IPS-20b (cell line): ENCODE measurements around the gene CIRBP.

Source experiments
- H3K27ac ChIP-seq: one replicate; pipeline ENCODE4 v1.5.1; 2013; ENCODE audit warnings: low read length
- H3K27me3 ChIP-seq: 2 replicates; pipeline ENCODE4 v1.6.1; 2013; ENCODE audit warnings: mild to moderate bottlenecking, low read length, inconsistent platforms; ENCODE audit not compliant: insufficient read depth
- H3K36me3 ChIP-seq: 2 replicates; pipeline ENCODE4 v1.6.1; 2013; ENCODE audit warnings: low read depth, mild to moderate bottlenecking, inconsistent platforms, low read length, moderate library complexity; ENCODE audit not compliant: insufficient read depth
- H3K4me1 ChIP-seq: 2 replicates; pipeline ENCODE4 v1.6.1; 2013; ENCODE audit warnings: mild to moderate bottlenecking, control low read depth, inconsistent platforms, low read length, moderate library complexity; ENCODE audit not compliant: insufficient read depth
- H3K4me3 ChIP-seq: 2 replicates; pipeline ENCODE4 v1.5.1; 2013; ENCODE audit warnings: mild to moderate bottlenecking, low read length, inconsistent platforms
- H3K9ac ChIP-seq: 2 replicates; pipeline ENCODE4 v1.6.1; 2013; ENCODE audit warnings: low read depth, mild to moderate bottlenecking, inconsistent platforms, low read length, moderate library complexity
- H3K9me3 ChIP-seq: 2 replicates; pipeline ENCODE4 v1.6.1; 2013; ENCODE audit warnings: mild to moderate bottlenecking, low read depth, low read length, inconsistent platforms; ENCODE audit not compliant: insufficient read depth

Gene CIRBP

GRCh38 chr19:1255186-1256161, 13.7 kb upstream of the CIRBP start:
- no peak overlapping the region for H3K9ac ChIP-seq
- H3K27me3 ChIP-seq = no peaks in the 10 kb centered on the region
- H3K4me3 ChIP-seq = no peak overlapping the region
- H3K9me3 ChIP-seq = no peaks in the 10 kb centered on the region
- no peak overlapping the region for H3K27ac ChIP-seq
- peaks cover 67% of the 10 kb centered on the region for H3K36me3 ChIP-seq
- H3K4me1 ChIP-seq = peaks cover 9% of the 10 kb centered on the region; the same call in 1 of the 2 replicates

GRCh38 chr19:1256646-1257474, 12.3 kb upstream of the CIRBP start:
- H3K9me3 ChIP-seq = no peaks in the 10 kb centered on the region
- no peaks in the 10 kb centered on the region for H3K27me3 ChIP-seq
- H3K36me3 ChIP-seq = peaks cover 59% of the 10 kb centered on the region
- H3K9ac ChIP-seq = no peak overlapping the region
- no peak overlapping the region for H3K27ac ChIP-seq
- H3K4me3 ChIP-seq = no peak overlapping the region
- peaks cover 14% of the 10 kb centered on the region; the same call in 1 of the 2 replicates for H3K4me1 ChIP-seq

- Histone ChIP-seq H3K9me3 (no peaks in the 10 kb centered on the region), H3K4me3 (no peak overlapping the region), H3K9ac (no peak overlapping the region), H3K27ac (no peak overlapping the region), H3K36me3 (peaks cover 52% of the 10 kb centered on the region), H3K4me1 (peaks cover 22% of the 10 kb centered on the region; the same call in 1 of the 2 replicates), H3K27me3 (no peaks in the 10 kb centered on the region)
These were observed 11.5 kb upstream of the CIRBP start for GRCh38 chr19:1257475-1258162.

DNA sequence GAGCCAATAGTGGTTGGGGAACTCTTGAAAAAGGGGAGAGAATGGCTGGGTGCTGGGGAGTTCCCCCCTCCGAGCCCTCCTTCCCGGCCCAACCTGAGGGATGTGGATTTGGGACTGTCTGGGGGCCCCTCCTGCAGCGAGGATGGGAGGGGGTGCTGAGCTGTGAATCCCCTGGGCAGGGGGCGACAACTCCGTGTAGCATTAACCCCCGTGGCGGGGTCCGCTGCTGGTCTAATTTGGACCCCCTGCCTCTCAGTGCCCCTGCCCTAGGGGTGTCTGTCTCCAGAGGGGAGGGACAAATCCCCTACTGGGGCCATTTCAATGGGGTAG, 11.0 kb upstream of the CIRBP start:
- peaks cover 27% of the 10 kb centered on the region for H3K4me1 ChIP-seq
- no peaks in the 10 kb centered on the region for H3K27me3 ChIP-seq

GRCh38 chr19:1258707-1259205, 10.4 kb upstream of the CIRBP start:
- peaks cover 29% of the 10 kb centered on the region for H3K4me1 ChIP-seq
- H3K9ac ChIP-seq = no peak overlapping the region
- H3K27me3 ChIP-seq = no peaks in the 10 kb centered on the region
- H3K27ac ChIP-seq = no peak overlapping the region
- H3K36me3 ChIP-seq = peaks cover 46% of the 10 kb centered on the region
- H3K4me3 ChIP-seq = no peak overlapping the region
- H3K9me3 ChIP-seq = no peaks in the 10 kb centered on the region

More for the DNA sequence above, 11.0 kb upstream of the CIRBP start:
- H3K9me3 ChIP-seq = no peaks in the 10 kb centered on the region
- H3K36me3 ChIP-seq = peaks cover 52% of the 10 kb centered on the region
- H3K27ac ChIP-seq = no peak overlapping the region
- H3K9ac ChIP-seq = no peak overlapping the region
- no peak overlapping the region for H3K4me3 ChIP-seq

GRCh38 chr19:1259206-1259875, 9.8 kb upstream of the CIRBP start:
- H3K9ac ChIP-seq = peak overlapping the region; percentile 37; the same call in 1 of the 2 replicates
- peaks cover 29% of the 10 kb centered on the region for H3K4me1 ChIP-seq
- peak overlapping the region; percentile 38; the same call in 1 of the 2 replicates for H3K4me3 ChIP-seq
- H3K27me3 ChIP-seq = no peaks in the 10 kb centered on the region
- H3K9me3 ChIP-seq = no peaks in the 10 kb centered on the region
- H3K36me3 ChIP-seq = peaks cover 40% of the 10 kb centered on the region
- peak overlapping the region; percentile 9 for H3K27ac ChIP-seq

GRCh38 chr19:1259876-1260748, 9.0 kb upstream of the CIRBP start:
- H3K4me1 ChIP-seq = peaks cover 35% of the 10 kb centered on the region
- no peaks in the 10 kb centered on the region for H3K9me3 ChIP-seq
- H3K9ac ChIP-seq = peak overlapping the region; percentile 37; the same call in 1 of the 2 replicates
- H3K36me3 ChIP-seq = peaks cover 32% of the 10 kb centered on the region
- H3K27ac ChIP-seq = peak overlapping the region; percentile 9
- H3K27me3 ChIP-seq = no peaks in the 10 kb centered on the region
- H3K4me3 ChIP-seq = peak overlapping the region; percentile 58; the same call in 1 of the 2 replicates

GRCh38 chr19:1260749-1261537, 8.2 kb upstream of the CIRBP start:
- H3K27ac ChIP-seq = peak overlapping the region; percentile 67
- no peaks in the 10 kb centered on the region for H3K27me3 ChIP-seq
- H3K36me3 ChIP-seq = peaks cover 24% of the 10 kb centered on the region
- peak overlapping the region; percentile 88 for H3K9ac ChIP-seq
- peak overlapping the region; percentile 91 for H3K4me3 ChIP-seq
- H3K4me1 ChIP-seq = peaks cover 37% of the 10 kb centered on the region
- H3K9me3 ChIP-seq = no peaks in the 10 kb centered on the region

- Histone ChIP-seq H3K27me3 (no peaks in the 10 kb centered on the region), H3K9ac (peak overlapping the region; percentile 88; the same call in 1 of the 2 replicates), H3K36me3 (peaks cover 19% of the 10 kb centered on the region), H3K4me3 (peak overlapping the region; percentile 91), H3K27ac (peak overlapping the region; percentile 67), H3K9me3 (no peaks in the 10 kb centered on the region), H3K4me1 (peaks cover 37% of the 10 kb centered on the region)
These were observed 7.7 kb upstream of the CIRBP start for GRCh38 chr19:1261538-1261797.
